Stimulated activated memory B cell treated with anti-CD40 and anti-IgM and Interleukin-4, amounts not matched to agents 10 μg/mL and 1 μg/mL and 100 μg/mL, for 72 hours (primary cell): ENCODE results near the gene TMEM109.

ENCODE experiments used
- ATAC-seq: fragments of 150-1000 bp; cut with Tn5 transposase; 2 replicates; pipeline ENCODE4 v1.10.0; 2021
- H3K27ac Mint-ChIP-seq: one replicate; pipeline ENCODE4 v1.8.0; 2022; ENCODE audit warnings: mild to moderate bottlenecking, mixed read lengths
- H3K27me3 Mint-ChIP-seq: one replicate; pipeline ENCODE4 v1.8.0; 2022; ENCODE audit warnings: mixed read lengths
- H3K36me3 Mint-ChIP-seq: one replicate; pipeline ENCODE4 v1.8.0; 2022; ENCODE audit warnings: mixed read lengths
- H3K4me1 Mint-ChIP-seq: one replicate; pipeline ENCODE4 v1.8.0; 2022; ENCODE audit warnings: mixed read lengths
- H3K4me3 Mint-ChIP-seq: one replicate; pipeline ENCODE4 v1.8.0; 2022; ENCODE audit warnings: mild to moderate bottlenecking, moderate library complexity, mixed read lengths
- H3K9me3 Mint-ChIP-seq: one replicate; pipeline ENCODE4 v1.8.0; 2022; ENCODE audit warnings: mixed read lengths

The TMEM109 gene

DNA sequence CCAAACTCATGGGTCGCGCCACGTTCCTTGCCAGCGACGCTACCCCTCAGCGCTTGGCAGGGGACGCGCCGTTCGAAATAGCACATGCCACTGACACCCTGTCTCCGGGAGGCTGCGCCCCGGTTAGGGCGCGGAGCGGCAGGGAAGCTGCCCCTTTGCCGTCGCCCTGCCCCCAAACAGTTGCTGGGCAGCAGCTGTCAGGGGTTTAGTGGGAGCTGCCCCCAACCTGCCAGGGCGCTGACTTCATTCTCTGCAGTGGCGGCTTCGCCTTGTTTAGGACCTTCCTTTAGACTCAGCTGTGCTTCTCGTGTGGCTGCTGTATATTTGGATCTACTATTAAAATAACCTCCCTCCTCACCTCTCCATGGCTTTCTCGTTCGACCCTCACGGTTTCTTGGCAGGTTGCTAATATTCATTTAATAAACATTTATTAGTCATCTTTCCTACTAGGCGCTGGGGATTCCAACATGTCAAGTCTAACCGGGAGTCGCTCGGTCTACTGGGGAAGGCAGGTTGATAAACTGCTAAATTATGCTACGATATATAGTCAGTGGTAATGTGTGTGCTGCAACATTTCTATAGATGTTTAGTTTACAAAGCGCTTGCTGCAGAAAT is 782 bp downstream of the TMEM109 start:
- peak overlapping the region; percentile 94 for H3K4me3 Mint-ChIP-seq
- H3K36me3 Mint-ChIP-seq, result peaks cover 18% of the 10 kb centered on the region
- H3K27ac Mint-ChIP-seq, result peak overlapping the region; percentile 95

DNA sequence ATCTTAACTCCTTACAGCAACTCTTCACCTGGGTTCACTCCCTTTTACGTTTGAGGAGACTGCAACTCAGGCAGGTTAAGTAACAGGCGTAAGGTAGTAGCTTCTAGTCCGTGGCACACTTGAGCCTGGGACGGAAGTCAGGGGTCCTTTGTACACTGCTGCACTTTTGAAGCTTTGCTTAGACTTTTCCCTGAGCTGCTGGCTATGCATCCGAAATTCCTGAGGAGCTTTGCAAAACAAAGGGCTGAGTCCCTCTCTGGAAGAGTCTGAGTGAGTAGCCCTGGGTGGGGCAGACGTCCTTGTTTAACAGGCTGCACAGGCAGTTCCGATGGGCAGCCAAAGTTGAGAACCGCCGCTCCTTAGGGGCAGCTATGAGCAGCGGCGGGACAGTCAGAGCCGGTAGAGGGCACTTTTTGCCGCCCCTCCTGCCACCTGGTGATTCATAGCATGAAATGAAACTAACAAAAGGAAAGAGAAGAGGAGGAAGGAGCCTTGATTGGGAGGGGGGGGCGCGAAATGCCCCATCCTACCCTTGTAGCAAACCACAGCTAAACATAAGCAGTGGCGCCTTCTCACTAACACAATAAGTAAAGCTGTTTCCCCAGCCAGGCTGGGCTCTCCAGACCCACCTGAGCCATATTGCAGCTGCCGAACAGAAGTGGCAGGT is 1.4 kb downstream of the TMEM109 start:
- Mint-ChIP-seq H3K27me3 (no peaks in the 10 kb centered on the region), H3K4me1 (peaks cover 79% of the 10 kb centered on the region), H3K9me3 (no peaks in the 10 kb centered on the region), H3K4me3 (peak overlapping the region; percentile 94), H3K27ac (peak overlapping the region; percentile 95), H3K36me3 (peaks cover 22% of the 10 kb centered on the region)
- peak; percentile 81 for ATAC-seq

More for the DNA sequence above, 782 bp downstream of the TMEM109 start:
- ATAC-seq, result peak; percentile 10
- H3K4me1 Mint-ChIP-seq, result peaks cover 79% of the 10 kb centered on the region
- no peaks in the 10 kb centered on the region for H3K27me3 Mint-ChIP-seq
- peaks cover 3% of the 10 kb centered on the region for H3K9me3 Mint-ChIP-seq

DNA sequence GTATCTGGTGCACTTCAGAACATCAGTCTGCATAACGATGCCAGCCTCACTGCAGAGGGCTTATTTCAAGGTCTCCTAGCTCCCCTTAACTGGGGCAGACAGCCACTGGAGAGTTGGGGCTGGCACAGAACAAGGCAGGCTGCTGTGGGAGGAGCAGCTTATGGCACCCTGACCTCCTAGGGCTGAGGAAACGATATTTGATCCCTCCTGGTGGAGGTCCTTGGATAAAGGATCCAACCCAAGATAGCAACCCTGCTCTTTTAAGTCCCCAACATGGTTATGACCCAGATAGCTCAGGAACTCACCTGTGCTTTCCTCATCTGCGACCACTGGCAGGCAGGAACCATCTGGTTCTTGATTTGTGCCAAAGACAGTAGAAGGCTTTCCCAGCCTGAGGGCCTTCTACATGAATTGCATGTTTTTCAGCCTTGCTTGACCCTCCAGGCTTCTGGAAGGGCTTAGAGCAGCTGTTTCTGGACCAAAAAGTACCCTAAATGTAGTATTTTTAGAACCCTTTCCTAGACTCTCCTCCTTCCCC is 2.8 kb downstream of the TMEM109 start:
- peak overlapping the region; percentile 23 for H3K4me3 Mint-ChIP-seq

DNA sequence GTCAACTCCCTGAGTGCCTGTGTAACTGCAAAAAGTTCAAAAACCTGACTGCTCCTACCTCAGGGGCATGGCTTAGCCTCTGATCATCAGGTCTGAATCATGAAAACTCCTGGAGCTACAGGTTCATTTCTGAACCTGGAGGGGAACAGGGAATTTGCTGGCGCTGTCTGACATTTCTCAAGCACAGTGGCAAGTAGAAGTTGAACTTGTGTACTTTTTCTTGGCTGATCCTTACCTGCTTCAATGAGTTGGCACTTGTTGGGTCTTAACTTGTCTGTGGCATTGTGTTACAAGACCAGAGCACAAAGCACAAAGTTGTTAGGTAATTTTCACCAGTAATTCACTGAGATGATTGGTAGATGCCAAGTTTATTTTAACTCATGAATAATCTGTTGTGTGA is 3.3 kb downstream of the TMEM109 start:
- Mint-ChIP-seq H3K27ac (peak overlapping the region; percentile 95), H3K9me3 (no peaks in the 10 kb centered on the region), H3K4me3 (no peak overlapping the region), H3K36me3 (peaks cover 41% of the 10 kb centered on the region), H3K27me3 (no peaks in the 10 kb centered on the region), H3K4me1 (peaks cover 67% of the 10 kb centered on the region)
- no peak for ATAC-seq

More for the DNA sequence above, 2.8 kb downstream of the TMEM109 start:
- peaks cover 70% of the 10 kb centered on the region for H3K4me1 Mint-ChIP-seq
- H3K27ac Mint-ChIP-seq, result peak overlapping the region; percentile 95
- no peaks in the 10 kb centered on the region for H3K27me3 Mint-ChIP-seq
- peaks cover 36% of the 10 kb centered on the region for H3K36me3 Mint-ChIP-seq
- no peak for ATAC-seq
- H3K9me3 Mint-ChIP-seq, result no peaks in the 10 kb centered on the region

DNA sequence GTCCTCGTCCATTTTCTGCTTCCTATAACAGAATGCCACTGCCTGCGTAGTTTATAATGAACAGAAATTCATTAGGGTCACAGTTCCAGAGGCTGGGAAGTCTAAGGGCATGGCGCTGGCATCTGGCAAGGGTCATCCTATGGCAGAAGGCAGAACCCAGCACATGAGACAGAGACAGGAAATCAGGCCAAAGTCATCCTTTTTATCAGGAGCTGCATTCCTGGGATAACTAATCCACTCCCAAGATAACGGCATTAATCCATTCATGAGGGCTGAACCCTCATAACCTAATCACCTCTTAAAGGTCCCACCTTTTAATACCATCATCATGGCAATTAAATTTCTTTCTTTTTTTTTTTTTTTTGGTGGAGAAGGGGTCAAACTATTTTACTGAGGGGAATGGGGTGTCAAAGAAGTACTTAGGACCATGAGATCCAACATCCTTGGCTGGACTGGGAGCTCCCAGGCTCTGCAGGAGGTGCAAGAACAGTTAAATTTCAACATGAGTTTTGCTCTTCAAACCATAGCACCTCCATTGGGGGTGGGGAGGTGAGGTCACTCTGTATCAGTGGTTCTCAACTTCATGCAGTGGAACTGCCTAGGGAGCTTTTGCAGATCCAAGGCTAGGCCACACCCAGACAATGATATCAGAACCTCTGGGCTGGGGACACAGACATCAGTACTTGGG is 4.4 kb downstream of the TMEM109 start:
- no peak overlapping the region for H3K4me3 Mint-ChIP-seq
- H3K27ac Mint-ChIP-seq, result peak overlapping the region; percentile 22
- H3K27me3 Mint-ChIP-seq, result no peaks in the 10 kb centered on the region
- ATAC-seq, result no peak
- peaks cover 67% of the 10 kb centered on the region for H3K4me1 Mint-ChIP-seq
- no peaks in the 10 kb centered on the region for H3K9me3 Mint-ChIP-seq
- peaks cover 49% of the 10 kb centered on the region for H3K36me3 Mint-ChIP-seq

DNA sequence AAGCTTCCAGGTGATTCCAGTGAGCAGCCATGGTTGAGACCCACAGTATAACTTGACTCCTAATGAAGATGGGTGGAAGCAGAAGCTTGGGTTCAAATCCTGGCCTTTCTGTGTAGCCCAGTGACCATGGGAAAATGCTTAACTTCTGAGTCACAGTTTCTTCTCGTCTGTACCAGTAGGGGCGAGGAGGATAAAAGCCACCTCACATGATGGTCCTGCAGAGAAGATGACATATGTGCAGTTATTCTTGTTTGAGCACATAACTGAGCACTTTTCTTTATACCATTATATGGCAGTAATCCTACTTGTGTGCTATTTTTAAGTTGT is 4.9 kb downstream of the TMEM109 start:
- peak overlapping the region; percentile 55 for H3K27ac Mint-ChIP-seq
- no peak overlapping the region for H3K4me3 Mint-ChIP-seq
- no peaks in the 10 kb centered on the region for H3K9me3 Mint-ChIP-seq
- peaks cover 52% of the 10 kb centered on the region for H3K36me3 Mint-ChIP-seq
- H3K4me1 Mint-ChIP-seq, result peaks cover 63% of the 10 kb centered on the region
- no peak for ATAC-seq
- H3K27me3 Mint-ChIP-seq, result no peaks in the 10 kb centered on the region

DNA sequence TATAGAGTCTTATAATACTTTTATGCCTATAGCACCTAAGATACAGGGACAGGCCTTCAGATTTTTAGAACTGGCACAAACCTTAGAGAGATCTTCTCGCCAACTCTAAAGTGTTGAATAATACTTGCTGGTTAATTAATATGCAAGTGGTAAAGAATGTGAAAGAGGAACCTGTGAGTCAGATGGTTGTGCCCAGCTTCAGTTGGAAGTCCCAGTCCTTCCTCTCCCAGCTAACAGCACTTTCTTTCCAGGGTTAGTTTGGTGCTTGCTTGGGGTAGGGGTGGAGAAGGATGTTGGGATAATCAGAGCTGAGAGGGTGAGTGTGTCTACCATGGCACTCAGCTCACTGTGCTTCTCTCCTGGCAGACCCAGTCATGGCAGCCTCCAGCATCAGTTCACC is 5.4 kb downstream of the TMEM109 start:
- Mint-ChIP-seq H3K27ac (peak overlapping the region; percentile 55), H3K4me1 (peaks cover 67% of the 10 kb centered on the region), H3K4me3 (peak overlapping the region; percentile 9), H3K9me3 (no peaks in the 10 kb centered on the region), H3K27me3 (no peaks in the 10 kb centered on the region), H3K36me3 (peaks cover 52% of the 10 kb centered on the region)
- ATAC-seq, result no peak

DNA sequence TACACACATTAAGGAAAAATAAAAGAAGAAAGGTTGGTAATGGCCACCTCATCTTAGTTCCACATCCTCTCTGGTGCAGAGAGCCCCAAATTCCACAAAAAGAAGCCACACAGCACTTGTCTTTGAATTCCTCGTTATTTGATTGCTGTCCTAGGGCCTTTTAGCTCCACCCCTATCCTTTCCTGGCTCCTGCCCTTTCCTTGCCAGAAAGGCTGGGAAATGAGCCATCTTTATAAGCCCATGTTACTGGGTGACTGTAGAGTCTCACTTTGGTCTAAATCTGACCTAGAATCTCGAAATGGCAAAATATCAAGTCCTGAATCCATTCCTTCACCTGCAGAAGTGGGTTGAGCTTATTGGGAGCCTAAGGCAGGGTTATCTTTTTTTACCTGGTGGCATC is 6.0 kb downstream of the TMEM109 start:
- no peak for ATAC-seq
- H3K36me3 Mint-ChIP-seq, result peaks cover 52% of the 10 kb centered on the region
- peaks cover 66% of the 10 kb centered on the region for H3K4me1 Mint-ChIP-seq
- H3K4me3 Mint-ChIP-seq, result no peak overlapping the region
- no peaks in the 10 kb centered on the region for H3K27me3 Mint-ChIP-seq
- H3K27ac Mint-ChIP-seq, result peak overlapping the region; percentile 55
- no peaks in the 10 kb centered on the region for H3K9me3 Mint-ChIP-seq

DNA sequence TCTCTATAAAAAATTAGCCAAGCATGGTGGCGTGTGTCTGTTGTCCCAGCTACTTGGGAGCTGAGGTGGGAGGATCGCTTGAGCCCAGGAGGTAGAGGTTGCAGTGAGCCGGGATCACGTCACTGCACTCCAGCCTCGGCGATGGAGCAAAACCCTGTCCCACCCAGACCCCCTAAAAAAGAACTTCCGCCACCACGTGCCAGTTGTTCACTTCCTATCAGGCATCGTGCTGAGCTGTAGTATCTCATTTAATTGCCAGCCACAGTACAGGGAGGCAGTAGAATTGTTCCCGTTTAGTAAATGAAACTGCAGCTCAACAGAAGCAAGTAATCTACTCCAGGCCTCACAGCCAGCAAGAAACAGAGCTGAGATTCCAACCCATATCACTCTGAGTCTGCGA is 7.3 kb downstream of the TMEM109 start:
- Mint-ChIP-seq H3K27ac (no peak overlapping the region), H3K4me1 (peaks cover 66% of the 10 kb centered on the region), H3K36me3 (peaks cover 47% of the 10 kb centered on the region), H3K9me3 (no peaks in the 10 kb centered on the region), H3K27me3 (no peaks in the 10 kb centered on the region), H3K4me3 (no peak overlapping the region)
- no peak for ATAC-seq

DNA sequence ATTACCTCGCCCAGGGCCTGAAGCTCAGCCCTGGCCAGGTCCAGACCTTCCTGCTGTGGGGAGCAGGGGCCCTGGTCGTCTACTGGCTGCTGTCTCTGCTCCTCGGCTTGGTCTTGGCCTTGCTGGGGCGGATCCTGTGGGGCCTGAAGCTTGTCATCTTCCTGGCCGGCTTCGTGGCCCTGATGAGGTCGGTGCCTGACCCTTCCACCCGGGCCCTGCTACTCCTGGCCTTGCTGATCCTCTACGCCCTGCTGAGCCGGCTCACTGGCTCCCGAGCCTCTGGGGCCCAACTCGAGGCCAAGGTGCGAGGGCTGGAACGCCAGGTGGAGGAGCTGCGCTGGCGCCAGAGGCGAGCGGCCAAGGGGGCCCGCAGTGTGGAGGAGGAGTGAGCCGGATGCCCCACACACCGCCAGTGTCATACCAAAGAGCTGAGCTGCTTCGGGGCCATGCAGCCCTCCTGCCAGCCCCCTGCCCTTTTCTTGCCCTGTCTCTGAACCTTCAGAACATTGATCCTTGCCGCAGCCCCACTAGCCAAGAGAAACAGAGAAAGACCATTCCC is 7.9 kb downstream of the TMEM109 start:
- ATAC-seq, result no peak
- H3K9me3 Mint-ChIP-seq, result no peaks in the 10 kb centered on the region
- peak overlapping the region; percentile 62 for H3K27ac Mint-ChIP-seq

DNA sequence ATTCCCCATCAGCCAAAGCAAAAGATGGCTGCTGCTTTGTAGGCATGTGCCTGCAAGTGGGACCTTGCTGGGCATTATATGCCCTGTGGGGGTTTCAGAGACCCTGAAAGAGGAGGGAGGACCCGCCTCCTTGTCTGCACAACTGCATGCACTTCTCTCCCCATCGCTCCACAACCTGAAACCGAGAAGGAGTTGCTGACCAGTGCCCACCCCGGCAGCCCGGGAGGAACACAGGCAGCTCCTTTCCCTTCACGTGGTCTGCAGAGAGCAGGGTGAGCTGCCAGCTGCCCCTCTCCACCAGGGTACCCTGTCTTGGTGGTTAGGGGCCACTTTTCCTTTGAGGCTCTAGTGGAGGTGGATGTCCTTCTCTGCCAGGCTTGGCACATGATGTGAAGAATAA is 8.9 kb downstream of the TMEM109 start:
- no peaks in the 10 kb centered on the region for H3K9me3 Mint-ChIP-seq
- H3K27ac Mint-ChIP-seq, result peak overlapping the region; percentile 62
- H3K4me1 Mint-ChIP-seq, result peaks cover 70% of the 10 kb centered on the region
- no peak overlapping the region for H3K4me3 Mint-ChIP-seq
- ATAC-seq, result no peak
- H3K36me3 Mint-ChIP-seq, result peaks cover 41% of the 10 kb centered on the region
- no peaks in the 10 kb centered on the region for H3K27me3 Mint-ChIP-seq

More for the DNA sequence above, 7.9 kb downstream of the TMEM109 start:
- H3K36me3 Mint-ChIP-seq, result peaks cover 46% of the 10 kb centered on the region
- no peaks in the 10 kb centered on the region for H3K27me3 Mint-ChIP-seq
- peaks cover 66% of the 10 kb centered on the region for H3K4me1 Mint-ChIP-seq
- H3K4me3 Mint-ChIP-seq, result no peak overlapping the region

DNA sequence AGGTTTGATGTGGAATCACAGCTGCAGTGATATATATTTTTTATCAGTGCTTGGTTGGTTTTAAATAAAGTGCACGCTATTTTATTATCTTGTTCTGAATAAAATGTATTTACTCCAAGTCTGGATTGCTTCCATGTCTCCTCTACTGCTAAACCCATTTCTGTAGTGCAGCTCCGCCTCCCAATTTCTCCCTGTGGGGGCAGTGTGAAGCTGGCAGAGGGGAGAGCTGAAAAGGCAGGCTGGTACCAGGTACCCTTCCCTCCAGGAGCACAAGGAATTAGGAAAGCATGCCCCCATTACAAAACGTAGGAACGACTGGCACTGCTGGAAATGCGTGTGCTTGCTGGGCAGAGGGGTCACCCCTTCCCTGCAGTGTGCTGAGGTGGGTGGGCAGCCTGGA is 9.4 kb downstream of the TMEM109 start:
- Mint-ChIP-seq H3K27me3 (no peaks in the 10 kb centered on the region), H3K4me1 (peaks cover 67% of the 10 kb centered on the region), H3K36me3 (peaks cover 41% of the 10 kb centered on the region), H3K9me3 (no peaks in the 10 kb centered on the region), H3K27ac (no peak overlapping the region), H3K4me3 (peak overlapping the region; percentile 16)
- no peak for ATAC-seq

DNA sequence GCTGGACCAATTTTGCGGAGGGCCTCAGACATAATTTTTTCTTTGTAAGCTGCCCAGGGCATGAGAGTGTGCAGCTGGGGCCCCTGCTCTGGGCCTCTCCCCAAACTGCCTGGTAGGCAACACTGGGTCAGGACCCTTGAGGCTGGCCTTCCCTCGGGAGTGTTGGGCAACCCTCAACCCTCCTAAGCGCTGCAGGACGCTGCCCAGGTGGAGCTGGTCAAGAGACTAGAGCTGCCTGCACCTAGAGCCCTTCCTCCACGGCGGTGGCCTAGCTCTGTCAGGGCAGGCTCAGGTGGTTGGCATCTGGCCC is 9.8 kb downstream of the TMEM109 start:
- Mint-ChIP-seq H3K9me3 (no peaks in the 10 kb centered on the region), H3K4me1 (peaks cover 62% of the 10 kb centered on the region), H3K27ac (peak overlapping the region; percentile 21), H3K36me3 (peaks cover 41% of the 10 kb centered on the region), H3K27me3 (no peaks in the 10 kb centered on the region), H3K4me3 (peak overlapping the region; percentile 75)
- ATAC-seq, result peak; percentile 21

DNA sequence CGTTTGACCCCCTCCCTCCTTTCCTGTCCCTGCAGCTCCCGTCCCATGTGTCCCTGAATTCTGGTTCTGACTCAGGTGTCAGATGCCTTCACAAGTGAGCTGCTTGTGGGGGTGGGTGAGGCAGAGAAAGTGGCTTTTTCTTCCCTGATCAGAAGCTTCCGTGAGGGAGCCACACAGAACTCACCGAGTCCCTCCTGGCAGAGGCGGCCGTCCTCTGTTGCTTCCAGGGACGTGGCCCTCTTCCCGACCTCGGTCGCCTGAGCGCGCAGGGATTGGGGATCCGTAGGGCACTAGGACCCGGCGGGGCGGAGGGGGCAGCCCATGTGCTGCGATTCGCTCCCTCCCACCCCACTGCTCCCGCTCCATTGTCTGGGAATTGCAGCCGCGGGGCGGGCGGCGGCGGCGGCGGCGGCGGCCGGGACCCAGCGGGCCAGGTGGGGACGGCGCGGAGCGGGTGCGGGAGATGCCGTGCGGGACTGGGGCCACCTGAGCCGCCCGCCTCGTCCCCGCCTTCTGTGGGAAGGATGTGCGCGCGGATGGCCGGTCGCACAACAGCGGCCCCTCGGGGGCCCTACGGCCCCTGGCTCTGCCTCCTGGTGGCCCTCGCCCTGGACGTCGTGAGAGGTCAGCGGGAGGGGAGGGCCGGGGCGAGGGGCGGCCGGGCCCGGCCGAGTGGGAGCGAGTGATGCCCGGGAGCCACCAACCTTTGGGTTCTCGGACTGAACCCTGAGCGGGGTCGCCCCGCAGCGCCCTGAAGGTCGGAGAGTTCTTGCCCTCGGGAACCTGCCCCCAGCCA is 10.3 kb downstream of the TMEM109 start, which contains the start of gene TMEM132A:
TSS of gene TMEM132A (plus strand) at position 351 of the 796 bp plus-strand sequence. CDS start at position 525, 174 bp downstream.
- H3K27me3 Mint-ChIP-seq, result no peaks in the 10 kb centered on the region

More for the DNA sequence above, 10.3 kb downstream of the TMEM109 start, which contains the start of gene TMEM132A:
- Mint-ChIP-seq H3K36me3 (peaks cover 40% of the 10 kb centered on the region), H3K4me3 (peak within 1 kb of the TSS; percentile 75), H3K27ac (peak within 1 kb of the TSS; percentile 21), H3K9me3 (no peaks in the 10 kb centered on the region), H3K4me1 (peaks cover 60% of the 10 kb centered on the region)
- peak; percentile 54 for ATAC-seq
